Measurements from ENCODE around the gene PCED1B. TPM values are rescaled to one million over a fixed set of nuclear protein-coding genes. Genes with fewer than 3 reads are reported as not detected.
A peak's percentile ranks its signal among the peaks of the same experiment; 100 is the strongest.
"Not testable (repeated sequence)": the region's sequence is repeated elsewhere in the genome, so short reads cannot be mapped to it uniquely, and the experiment has no call there.

PCED1B gene, protein sequence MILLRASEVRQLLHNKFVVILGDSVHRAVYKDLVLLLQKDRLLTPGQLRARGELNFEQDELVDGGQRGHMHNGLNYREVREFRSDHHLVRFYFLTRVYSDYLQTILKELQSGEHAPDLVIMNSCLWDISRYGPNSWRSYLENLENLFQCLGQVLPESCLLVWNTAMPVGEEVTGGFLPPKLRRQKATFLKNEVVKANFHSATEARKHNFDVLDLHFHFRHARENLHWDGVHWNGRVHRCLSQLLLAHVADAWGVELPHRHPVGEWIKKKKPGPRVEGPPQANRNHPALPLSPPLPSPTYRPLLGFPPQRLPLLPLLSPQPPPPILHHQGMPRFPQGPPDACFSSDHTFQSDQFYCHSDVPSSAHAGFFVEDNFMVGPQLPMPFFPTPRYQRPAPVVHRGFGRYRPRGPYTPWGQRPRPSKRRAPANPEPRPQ
- total RNA-seq, result 1.2 TPM

DNA sequence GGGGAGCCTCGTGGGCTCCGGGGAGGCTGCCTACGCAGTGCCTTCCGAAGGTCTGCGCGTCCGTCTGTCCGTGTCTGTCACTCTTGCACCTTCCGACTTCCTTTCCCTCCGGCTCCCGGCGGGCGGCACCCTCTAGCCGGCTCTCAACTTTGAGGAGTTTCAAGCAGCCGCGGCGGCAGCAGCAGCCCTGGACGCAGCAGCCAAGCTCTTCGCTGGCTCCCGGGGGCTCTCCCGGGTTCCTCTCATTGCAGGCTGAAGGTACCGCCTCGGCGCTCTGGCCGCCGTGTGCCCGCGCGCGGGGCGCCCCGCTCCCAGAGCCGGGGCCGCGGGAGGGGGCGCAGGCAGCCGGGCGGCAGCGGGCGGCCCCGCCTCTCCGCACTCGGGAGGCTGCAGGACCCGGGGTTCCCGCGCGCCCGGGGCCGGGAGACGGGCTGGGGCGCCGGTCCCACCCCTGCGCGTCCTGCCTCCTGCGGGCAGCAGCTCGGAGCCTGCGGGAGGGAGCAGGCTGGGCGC is at the start of gene PCED1B, which contains the start of gene AMIGO2:
Gene PCED1B, plus strand, starts transcription at position 154 of the 513 bp plus-strand sequence. CDS start 155,443 bp downstream, outside the sequence.
Gene AMIGO2, minus strand, starts transcription at position 492 of the 513 bp plus-strand sequence. CDS start 957 bp downstream, outside the sequence.
- DNase-seq (ENCODE audit: low spot score) (peak; percentile 76), ATAC-seq (peak; percentile 89)

DNA sequence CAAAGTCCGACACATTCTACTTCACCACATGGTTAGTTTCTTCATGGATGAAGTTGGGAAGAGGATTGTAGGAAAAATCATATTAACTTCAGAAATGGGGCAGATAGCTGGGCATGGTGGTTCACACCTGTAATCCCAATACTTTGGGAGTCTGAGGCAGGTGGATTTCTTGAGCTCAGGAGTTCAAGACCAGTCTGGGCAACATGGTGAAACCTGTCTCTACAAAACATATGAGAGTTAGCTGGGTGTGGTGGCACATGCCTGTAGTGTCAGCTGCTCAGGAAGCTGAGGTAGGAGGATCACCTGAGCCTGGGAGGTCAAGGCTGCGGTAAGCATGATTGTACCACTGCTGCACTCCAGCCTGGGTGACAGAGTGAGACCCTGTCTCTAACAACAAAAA is 49.5 kb upstream of the PCED1B start:
- DNase-seq (ENCODE audit: low spot score), result no peak
- ATAC-seq, result no peak

DNA sequence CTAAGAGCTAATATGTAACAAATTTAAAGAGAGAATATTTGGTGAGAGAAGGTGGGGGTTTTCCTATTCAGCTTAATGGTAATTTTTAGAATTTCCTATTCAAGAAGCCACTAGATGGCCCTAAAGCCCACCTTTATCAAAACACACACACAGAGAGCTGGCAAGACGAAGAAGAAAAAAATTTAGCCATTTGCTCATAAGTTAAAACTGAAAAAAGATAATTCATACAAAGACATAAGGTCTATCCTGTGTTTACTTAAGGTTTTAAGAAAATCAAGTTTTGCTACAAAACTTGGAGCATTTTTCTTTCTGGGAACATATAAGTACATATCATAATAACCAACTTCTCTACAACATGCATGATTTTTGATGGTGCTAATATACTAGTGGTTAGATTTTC is 46.8 kb upstream of the PCED1B start:
- ATAC-seq (peak; percentile 79), DNase-seq (ENCODE audit: low spot score) (no peak)

DNA sequence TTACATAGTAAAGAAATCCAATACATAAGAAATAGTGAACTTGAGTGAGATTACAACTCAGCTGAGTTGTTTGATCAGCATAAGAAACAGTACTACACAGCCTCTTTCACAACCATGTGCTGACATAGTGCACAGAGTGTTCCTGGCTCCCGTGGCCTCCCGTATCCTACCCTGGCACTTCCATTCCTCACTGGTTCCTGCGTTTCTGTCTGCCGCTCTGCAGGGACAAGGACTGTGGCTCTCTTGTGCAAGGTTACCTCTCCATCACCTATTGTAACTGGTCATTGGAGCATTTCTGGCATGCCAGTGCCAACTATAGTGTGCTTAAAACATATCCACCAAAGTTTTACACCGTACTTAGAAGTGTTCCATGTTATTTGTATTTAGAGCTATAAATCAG is 46.3 kb upstream of the PCED1B start:
- DNase-seq (ENCODE audit: low spot score), result peak; percentile 84
- peak; percentile 92 for ATAC-seq

DNA sequence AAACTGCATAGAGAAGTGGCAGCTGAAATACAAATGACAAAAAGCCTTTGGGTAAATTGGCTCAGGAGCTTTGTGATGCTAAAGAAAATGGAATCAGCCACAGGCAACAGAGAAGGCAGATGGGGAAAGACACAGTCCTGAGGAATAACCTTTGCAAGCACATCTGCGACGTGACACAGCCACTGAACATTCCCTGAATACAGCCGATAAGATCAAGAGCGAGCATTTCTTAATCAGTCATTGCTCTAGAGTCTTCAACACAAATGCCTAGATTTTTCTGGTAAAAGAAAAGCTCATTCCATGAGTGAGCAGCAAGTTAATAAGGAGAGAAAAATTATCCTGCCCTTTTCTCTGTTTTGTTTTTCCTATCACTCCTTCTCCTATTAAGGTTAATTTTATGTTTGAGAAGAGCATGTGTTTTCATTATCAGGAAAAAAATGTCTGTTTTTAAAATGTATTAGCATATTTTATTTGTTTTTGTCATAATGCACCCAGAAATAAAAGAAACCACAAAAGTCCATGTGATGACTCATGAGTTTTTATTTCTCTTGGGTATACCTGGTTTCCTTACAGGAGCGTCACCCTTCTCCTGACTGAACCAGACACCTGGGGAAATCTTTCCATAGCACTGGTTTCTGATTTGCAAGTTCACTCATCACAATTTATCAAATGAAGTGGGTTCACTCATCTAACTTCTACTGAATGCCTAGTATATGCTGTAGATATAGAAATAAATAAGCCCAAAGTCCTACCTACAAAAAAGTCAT is 45.4 kb upstream of the PCED1B start:
- ATAC-seq (no peak), DNase-seq (ENCODE audit: low spot score) (no peak)

DNA sequence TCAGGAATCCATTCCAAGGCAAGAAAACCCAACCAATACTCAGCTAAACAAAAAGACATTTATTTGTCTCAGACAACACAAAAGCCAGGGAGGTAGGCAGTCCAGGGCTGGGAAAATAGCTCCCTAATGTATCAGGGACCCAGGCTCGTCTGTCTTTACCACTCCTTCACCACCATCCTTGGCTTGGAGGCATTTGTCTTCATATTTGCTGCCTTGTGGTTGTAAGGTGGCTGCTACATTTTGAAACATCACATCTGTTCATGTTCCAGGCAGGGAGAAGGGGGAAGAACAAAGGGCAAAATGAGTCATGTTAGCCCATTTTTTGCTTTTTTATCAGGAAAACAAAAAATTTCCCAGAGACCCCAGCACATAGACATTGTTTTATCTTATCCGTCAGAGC is 44.8 kb upstream of the PCED1B start:
- DNase-seq (ENCODE audit: low spot score) (no peak), ATAC-seq (no peak)

DNA sequence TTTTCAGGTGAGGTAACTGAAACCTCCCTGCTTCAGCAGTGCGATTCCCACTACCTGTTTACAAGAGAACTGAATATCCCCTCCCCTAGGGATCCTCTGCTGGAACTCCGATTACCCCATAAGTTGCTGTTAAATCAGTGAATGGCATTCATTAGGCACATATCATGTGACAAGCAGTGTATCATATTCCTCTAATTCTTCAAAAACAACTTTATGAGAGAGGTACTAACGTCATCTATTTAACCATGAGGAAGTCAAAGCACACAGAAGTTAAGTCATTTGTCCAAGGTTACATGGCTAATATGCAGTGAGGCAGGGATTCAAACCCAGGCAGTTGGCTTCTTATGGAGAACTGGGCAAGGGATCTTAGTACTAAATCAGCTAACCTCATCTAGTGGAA is 43.9 kb upstream of the PCED1B start:
- no peak for ATAC-seq
- DNase-seq (ENCODE audit: low spot score), result no peak

DNA sequence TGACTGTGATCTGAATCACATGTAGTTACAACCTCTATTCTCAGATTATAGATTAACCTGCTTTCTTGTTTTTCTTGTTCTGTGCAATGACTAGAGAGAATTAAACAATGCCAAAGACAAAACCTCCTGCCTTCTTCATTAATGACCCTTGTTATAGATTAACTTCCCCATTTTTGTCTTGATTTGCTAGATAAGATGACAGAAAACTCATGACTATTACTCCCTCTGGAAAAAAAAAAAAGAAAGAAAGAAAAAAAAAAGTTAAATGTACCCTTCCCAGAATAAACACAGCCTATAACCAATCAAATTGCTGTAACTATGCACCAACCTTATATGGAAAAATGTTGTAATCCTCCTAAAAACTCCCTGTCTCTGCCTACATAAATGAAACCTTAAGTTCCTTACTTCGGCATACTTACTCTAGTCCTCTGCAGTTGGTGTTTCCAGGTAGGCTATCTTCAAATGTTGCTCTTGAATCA is 41.1 kb upstream of the PCED1B start:
- no peak for DNase-seq (ENCODE audit: low spot score)
- ATAC-seq, result peak; percentile 75

DNA sequence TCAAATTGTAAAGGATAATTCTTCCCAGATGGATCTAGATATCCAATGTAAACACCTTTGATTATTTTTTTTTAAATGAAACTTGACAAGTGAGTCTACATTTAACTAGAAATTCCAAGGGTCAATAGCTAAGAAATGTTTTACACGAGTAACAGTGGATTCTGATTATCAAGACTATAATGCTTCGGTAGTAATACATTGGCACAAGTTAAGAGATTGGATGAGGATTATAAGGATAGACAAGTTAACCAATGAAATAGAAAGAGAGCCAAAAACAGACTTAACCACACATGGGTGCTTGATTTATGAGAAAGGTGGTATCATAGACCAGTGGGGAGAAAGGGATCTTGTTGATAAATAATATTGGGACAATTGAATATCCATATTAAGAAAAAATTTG is 40.3 kb upstream of the PCED1B start:
- DNase-seq (ENCODE audit: low spot score), result no peak

DNA sequence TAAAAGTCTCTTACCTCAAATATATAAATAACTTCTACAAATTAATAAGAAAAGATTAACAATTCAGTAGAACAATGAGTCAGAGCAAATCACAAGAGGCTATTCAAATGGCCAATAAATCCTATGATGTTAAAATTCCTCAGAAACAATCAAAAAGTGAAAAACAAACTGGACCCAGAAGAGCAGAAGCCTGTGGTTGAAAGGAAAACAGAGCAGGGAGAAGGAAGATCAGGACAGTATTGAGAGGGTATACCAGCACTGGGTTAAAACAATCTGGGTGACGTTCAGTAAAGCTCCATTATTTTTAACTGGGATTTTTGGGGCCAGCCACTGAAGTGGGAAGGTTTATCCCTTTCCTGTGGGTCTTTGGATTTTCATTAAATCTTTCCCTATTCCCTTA is 39.7 kb upstream of the PCED1B start:
- no peak for ATAC-seq
- DNase-seq (ENCODE audit: low spot score), result no peak

More for the DNA sequence above, 40.3 kb upstream of the PCED1B start:
- ATAC-seq, result no peak

DNA sequence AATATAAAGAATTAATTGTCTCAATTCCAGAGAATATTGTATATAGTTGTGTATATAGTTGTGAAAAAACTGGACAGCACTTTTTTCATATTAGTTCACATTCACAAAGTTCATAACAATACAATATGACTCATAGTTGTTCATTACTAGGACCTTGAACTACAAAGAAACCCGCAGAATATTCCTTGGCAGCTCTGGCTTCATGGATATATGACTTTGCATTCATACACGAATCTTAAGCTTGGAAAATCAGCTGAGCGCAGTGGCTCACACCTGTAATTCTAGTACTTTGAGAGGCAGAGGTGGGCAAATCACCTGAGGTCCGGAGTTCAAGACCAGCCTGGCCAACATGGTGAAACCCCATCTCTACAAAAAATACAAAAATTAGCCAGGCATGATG is 38.1 kb upstream of the PCED1B start:
- ATAC-seq, result no peak

DNA sequence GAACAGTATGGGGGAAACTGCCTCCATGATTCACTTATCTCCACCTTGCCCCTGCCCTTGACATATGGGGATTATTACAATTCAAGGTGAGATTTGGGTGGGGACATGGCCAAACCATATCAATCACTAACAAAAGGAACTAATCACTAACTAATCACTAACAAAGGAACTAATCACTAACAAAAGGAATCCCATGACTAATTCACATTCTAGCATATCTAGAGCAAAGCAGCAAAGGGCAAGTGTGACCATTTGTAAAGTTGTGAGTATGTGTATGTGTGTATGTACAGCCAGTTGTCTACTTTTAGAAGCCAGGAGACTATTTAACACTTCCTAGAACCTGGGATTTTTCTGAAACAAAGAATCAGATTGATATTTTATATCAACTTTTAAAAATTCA is 30.9 kb upstream of the PCED1B start:
- DNase-seq (ENCODE audit: low spot score), result no peak
- ATAC-seq, result no peak

More for the DNA sequence above, 38.1 kb upstream of the PCED1B start:
- DNase-seq (ENCODE audit: low spot score), result no peak

DNA sequence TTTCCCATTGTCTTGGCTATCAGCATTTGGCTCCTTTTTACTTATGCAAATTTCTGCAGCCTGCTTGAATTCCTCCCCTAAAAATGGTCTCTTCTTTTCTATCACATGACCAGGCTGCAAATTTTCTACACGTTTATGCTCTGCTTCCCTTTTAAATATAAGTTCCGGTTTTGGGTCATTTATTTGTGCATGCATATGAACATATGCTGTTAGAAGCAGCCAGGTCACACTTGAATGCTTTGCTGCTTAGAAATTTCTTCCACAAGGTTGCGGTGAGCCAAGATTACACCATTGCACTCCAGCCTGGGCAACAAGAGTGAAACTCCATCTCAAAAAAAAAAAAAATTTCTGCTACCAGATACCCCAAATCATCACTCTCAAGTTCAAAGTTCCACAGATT is 28.1 kb upstream of the PCED1B start:
- not testable (repeated sequence) for ATAC-seq; DNase-seq (ENCODE audit: low spot score)

DNA sequence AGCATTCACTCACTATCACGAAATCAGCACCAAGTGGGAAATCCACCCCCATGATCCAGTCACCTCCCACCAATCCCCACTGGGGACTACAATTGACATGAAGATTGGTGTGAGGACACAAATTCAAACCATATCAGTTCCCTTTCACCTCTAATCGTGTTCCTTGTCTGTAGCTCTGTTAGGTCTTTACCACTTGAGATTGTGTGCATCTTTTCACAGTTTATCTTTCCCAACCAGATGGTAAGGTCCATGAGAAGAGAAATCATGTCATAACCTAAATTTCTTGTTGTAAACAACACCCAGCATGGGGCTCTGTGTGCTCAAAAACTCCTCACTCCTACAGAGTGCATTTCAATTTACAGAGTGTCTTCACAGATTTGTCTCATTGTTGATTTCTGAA is 27.1 kb upstream of the PCED1B start:
- DNase-seq (ENCODE audit: low spot score), result no peak
- no peak for ATAC-seq

DNA sequence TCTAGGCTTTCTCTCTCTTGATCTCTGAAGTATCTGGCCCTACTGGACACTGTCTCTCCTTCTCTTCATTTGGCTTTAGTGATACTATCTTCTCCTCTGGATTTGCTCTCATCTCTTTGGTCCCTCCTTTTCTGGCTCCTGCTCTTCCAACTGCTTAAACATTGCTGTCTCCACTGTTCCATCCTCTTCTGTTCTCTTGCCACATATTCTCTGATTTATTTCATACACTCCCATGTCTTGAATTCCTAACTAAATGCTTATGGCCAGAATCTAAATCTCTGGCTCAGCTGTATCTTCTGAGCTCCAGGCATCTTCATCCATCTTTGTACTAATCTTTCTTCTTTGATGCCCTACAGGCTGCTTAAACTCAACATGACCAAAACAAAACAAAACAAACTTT is 25.5 kb upstream of the PCED1B start:
- no peak for DNase-seq (ENCODE audit: low spot score)

DNA sequence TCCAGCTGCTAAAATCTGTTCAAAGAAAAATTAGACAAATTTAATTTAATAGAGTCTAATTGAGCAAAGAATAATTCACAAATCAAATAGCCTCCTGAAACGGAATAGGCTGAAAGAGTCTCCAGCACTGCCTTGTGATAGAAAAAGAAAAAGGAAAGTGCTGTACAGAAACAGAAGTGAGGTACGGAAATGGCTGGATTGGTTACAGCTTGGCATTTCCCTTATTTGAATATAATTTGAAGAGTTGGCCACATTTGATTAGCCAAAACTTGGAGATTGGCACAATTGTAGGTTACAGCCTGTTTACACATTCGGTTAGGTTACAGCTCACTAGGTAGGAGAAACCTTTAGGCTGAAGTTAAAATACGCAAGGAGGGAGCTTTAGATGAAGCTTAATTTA is 24.8 kb upstream of the PCED1B start:
- DNase-seq (ENCODE audit: low spot score) (no peak), ATAC-seq (no peak)

More for the DNA sequence above, 25.5 kb upstream of the PCED1B start:
- ATAC-seq, result no peak

DNA sequence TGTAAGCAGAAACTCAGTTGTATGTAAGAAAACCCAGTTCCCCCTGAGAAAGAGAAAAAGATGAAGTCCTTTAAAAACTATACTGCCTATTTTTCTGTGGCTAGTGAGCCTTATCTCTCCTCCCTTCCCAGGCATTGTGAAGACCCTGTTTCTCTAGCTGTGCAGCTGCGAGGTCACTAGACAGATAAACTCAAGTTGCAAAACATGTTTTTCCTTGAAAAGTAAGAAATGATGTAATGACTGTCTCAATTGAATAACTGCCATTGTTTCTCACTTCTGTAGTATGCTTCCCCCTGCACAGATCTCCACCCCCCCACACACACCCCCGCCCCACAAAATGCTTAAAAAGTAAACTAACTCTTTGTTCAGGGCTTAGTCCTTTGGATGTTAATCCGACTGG is 23.6 kb upstream of the PCED1B start:
- ATAC-seq; DNase-seq (ENCODE audit: low spot score): not testable (repeated sequence)

DNA sequence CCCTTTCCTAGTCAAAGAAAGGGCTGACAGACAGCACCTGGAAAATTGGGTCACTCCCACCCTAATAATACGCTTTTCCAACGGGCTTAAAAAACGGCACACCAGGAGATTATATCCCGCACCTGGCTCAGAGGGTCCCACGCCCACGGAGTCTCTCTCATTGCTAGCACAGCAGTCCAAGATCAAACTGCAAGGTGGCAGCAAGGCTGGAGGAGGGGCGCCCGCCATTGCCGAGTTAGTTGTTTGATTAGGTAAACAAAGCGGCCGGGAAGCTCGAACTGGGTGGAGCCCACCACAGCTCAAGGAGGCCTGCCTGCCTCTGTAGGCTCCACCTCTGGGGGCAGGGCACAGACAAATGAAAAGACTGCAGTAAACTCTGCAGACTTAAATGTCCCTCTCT is 22.5 kb upstream of the PCED1B start:
- ATAC-seq; DNase-seq (ENCODE audit: low spot score): not testable (repeated sequence)

DNA sequence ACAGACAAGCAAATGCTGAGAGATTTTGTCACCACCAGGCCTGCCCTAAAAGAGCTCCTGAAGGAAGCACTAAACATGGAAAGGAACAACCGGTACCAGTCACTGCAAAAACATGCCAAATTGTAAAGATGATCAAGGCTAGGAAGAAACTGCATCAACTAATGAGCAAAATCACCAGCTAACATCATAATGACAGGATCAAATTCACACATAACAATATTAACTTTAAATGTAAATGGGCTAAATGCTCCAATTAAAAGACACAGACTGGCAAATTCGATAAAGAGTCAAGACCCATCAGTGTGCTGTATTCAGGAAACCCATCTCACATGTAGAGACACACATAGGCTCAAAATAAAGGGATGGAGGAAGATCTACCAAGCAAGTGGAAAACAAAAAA is 20.8 kb upstream of the PCED1B start:
- DNase-seq (ENCODE audit: low spot score); ATAC-seq: not testable (repeated sequence)

DNA sequence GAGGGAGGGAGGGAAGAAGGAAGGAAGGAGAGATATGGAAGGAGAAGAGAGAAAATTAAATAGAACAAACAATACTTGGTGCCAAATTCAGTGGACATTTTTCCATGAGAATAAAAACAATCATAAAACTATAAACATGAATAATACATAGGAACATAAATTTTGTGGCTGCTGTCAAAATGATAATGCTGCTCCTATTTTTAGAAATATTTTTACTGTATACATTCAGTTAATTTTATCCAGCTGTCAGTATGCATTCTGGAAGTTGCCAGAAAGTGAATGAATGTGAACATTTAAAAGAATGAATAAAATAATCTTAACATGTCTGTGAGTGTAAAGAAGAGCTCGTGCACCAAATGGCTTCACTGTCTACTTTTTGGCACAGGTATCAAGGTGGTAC is 13.9 kb upstream of the PCED1B start:
- ATAC-seq (no peak), DNase-seq (ENCODE audit: low spot score) (no peak)

DNA sequence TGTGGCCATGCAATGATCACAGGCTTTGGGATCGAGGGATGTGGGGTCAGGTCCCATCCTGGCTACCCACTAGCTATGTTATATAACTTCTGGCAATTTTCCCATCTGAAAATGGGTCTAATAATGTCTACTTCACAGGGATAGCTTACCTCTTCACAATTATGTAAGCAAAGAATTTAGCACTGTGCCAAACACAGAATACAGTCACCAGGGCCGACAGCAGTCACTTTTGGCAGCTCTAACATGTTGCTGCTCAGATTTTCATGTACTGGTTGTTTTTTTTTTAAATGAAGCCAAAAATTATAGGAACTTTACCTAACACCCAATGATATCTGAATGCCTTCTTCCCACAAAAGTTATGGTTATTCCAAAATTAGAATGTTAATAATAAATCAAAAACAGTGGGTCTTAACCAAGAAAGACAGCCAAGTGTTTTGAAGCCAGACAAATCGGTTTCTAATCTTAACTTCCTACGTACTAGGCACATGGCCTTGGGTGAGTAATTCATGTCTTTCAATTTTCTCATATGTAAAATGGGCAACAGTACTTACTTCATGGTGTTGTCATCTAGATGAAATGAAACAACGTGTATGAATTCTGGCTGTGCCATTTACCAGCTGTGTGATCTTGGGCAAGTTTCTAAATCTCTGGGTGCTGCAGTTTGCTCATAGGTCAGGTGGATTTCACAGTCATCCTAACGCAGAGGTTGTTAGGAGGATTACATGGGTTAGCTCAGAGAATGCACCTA is 13.0 kb upstream of the PCED1B start:
- ATAC-seq (no peak), DNase-seq (ENCODE audit: low spot score) (no peak)

All from left lobe of liver (tissue), 2 donors.